ENCODE results near the gene WBP2.

WBP2 gene

DNA sequence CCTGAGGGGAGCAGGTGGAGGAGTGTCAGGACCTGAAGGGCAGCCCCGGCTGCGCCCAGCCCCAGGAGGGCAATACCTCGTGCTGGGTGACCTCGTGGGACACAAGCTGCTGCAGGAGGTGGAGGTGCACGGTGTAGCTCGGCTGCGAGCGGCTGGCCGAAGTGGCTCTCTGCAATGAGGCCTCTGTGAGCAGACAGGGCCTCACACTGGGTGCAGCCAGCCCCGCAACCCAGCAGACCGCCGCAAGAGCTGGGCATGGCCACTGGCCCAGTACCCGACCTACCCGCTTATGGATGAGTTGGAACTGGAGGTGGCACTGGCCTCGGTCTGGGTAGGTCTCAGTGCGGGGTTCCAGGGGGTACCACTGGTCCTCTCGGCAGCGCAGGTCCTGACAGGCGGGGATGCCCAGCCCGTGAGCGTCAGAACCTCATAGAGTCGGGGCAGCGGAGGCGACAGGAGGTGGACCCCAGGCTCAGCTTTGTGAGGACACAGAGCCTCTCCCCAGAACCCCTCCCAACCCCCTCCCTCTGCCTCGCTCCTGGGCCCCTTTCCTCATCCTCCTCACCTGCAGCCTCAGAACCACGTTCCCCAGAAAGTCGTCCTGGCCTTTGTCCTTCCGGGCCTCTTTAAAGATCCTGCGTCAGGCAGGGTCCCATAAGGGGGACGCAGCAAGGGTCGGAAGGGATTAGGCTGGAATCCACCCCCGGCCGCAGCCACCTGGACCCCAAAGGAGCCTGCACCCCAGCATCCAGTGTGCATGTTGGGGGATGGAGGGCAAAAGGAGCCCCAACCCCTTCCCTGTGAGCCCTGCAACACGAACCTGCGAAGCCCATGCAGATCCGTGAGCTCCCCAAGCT lies 15.0 kb downstream of the WBP2 start:
- no peak for FAIRE-seq
- DNase-seq (ENCODE audit: insufficient read length, low spot score): no peak
- no peak for TF ChIP-seq TAF1 (IDR thresholded peaks at IDR 0.05; ENCODE audit: low read depth, low read length)

DNA sequence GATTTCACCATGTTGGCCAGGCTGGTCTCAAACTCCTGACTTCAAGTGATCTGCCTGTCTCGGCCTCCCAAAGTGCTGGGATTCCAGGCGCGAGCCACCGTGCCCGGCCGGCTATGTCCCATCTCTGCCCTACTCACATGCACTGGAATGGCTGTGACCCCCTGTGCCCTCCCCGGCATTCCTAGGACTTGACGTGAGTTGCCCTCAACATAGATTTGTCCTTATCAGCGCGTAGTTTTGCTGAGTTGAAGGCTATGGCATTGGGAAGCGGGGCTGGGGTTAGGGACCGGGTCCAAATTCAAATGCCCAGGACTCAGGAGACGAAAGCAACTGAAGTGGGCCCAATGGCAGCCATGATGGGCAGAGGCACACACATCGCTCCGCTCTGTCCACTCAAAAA lies 16.7 kb downstream of the WBP2 start:
- DNase-seq (ENCODE audit: insufficient read length, low spot score) (no peak), FAIRE-seq (no peak)
- TF ChIP-seq POLR2A (IDR thresholded peaks at IDR 0.05; ENCODE audit: low read depth, low read length) (no peak), POU2F2 (IDR thresholded peaks at IDR 0.05; ENCODE audit: low read depth, low read length) (no peak), PAX5 (IDR thresholded peaks at IDR 0.05; ENCODE audit: insufficient read depth, low read length, severe bottlenecking) (no peak), SPI1 (IDR thresholded peaks at IDR 0.05; ENCODE audit: low read depth, low read length) (no peak), TAF1 (IDR thresholded peaks at IDR 0.05; ENCODE audit: low read depth, low read length) (no peak), POLR2AphosphoS5 (IDR thresholded peaks at IDR 0.05; ENCODE audit: low read depth, low read length) (no peak)

DNA sequence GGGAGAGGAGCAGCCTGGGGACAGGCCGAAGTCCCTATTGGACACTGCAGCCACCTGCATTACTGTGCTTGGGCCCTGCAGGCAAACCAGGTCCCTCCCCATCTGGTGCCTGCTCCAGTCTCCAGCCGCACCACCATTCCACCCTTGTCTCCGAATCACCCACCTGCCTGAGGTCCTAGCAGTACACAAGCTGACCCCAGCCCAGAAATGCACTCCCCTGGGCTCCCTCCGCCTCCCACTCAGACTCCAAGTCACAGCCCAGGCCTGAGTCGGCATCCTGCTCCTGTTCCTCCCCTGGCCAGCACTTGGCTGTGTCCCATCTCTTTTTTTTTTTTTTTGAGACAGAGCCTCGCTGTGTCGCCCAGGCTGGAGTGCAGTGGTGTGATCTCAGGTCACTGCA lies 17.2 kb downstream of the WBP2 start:
- DNase-seq (ENCODE audit: insufficient read length, low spot score): no peak
- TF ChIP-seq POU2F2 (IDR thresholded peaks at IDR 0.05; ENCODE audit: low read depth, low read length) (no peak), POLR2AphosphoS5 (IDR thresholded peaks at IDR 0.05; ENCODE audit: low read depth, low read length) (no peak), TAF1 (IDR thresholded peaks at IDR 0.05; ENCODE audit: low read depth, low read length) (no peak), POLR2A (IDR thresholded peaks at IDR 0.05; ENCODE audit: low read depth, low read length) (no peak), SPI1 (IDR thresholded peaks at IDR 0.05; ENCODE audit: low read depth, low read length) (no peak), PAX5 (IDR thresholded peaks at IDR 0.05; ENCODE audit: insufficient read depth, low read length, severe bottlenecking) (no peak)
- no peak for FAIRE-seq

DNA sequence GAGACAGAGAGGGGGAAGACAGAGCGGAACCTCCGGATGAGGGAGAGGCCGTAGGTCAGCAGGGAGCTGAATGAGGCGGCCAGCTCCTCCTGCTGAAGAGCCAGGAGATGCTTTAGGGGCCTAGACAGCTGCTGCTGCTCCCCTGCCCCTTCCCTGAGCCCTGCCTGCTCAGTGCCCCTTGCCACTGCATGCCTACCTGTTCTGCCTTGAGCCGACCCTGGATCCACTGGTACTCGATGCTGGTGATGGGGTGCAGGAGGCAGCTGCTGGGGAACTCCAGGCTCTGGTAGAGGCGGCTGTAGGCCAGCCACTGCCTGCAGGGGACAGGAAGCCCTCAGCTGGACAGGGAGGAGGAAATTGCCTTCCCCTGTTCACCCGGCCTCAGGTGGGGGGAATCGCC lies 18.5 kb downstream of the WBP2 start:
- FAIRE-seq (no peak), DNase-seq (ENCODE audit: insufficient read length, low spot score) (no peak)
- TF ChIP-seq PAX5 (IDR thresholded peaks at IDR 0.05; ENCODE audit: insufficient read depth, low read length, severe bottlenecking): no peak

DNA sequence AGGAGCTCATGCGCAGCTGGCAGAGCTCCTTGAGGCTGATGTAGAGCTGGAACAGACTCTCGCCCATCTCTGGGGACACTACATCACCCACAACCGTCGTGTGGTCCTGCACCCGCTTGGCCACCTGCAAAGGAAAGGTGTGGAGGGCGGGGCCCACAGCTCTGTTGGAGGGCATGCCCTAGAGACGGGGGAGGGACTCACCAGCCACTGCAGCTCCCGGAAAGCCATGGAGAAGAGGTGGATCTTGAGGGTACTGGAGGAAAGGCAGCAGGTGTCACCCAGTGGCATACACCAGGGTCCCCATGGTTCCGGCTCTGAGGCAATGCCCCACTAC lies 19.5 kb downstream of the WBP2 start:
- DNase-seq (ENCODE audit: insufficient read length, low spot score) (no peak), FAIRE-seq (no peak)
- TF ChIP-seq POLR2AphosphoS5 (IDR thresholded peaks at IDR 0.05; ENCODE audit: low read depth, low read length) (no peak), POLR2A (IDR thresholded peaks at IDR 0.05; ENCODE audit: low read depth, low read length) (no peak), SPI1 (IDR thresholded peaks at IDR 0.05; ENCODE audit: low read depth, low read length) (no peak), PAX5 (IDR thresholded peaks at IDR 0.05; ENCODE audit: insufficient read depth, low read length, severe bottlenecking) (no peak), TAF1 (IDR thresholded peaks at IDR 0.05; ENCODE audit: low read depth, low read length) (no peak), POU2F2 (IDR thresholded peaks at IDR 0.05; ENCODE audit: low read depth, low read length) (no peak)

DNA sequence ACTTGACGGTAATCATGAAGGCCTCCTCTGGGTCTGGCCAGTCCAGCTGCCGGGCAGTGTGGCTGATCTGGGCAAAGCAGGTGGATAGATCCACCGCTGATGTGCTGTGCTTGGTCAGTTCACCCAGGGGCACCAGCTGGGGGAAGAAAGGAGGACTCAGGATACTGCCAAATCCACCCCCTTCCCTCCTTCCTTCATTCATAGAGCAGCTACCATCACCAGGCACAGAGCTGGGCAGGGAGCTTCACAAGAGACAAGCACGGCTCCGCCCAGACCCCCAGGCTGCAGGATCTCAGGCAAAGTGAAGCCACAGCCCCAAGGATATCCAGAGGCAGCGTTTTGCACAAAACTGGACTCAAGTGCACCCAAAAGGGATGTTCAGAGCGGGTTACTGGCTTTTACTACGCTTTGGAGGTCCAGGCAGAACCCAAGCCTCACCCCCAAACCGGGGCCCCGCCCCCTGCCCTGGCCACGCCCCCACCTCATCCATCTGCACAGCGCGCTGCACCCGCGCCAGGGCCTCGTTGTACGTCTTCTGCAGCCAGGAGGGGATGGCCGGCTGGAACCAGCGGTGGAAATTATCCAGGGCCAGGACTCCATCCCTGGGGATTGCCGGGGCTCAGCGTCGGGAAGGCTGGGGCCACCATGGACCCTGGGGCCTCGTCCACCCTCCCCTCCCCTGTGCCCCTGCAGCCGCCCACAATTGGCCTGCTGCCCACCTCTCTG lies 20.0 kb downstream of the WBP2 start:
- no peak for TF ChIP-seq POU2F2 (IDR thresholded peaks at IDR 0.05; ENCODE audit: low read depth, low read length)
- TF ChIP-seq TAF1 (IDR thresholded peaks at IDR 0.05; ENCODE audit: low read depth, low read length): no peak
- TF ChIP-seq POLR2AphosphoS5 (IDR thresholded peaks at IDR 0.05; ENCODE audit: low read depth, low read length): no peak
- TF ChIP-seq PAX5 (IDR thresholded peaks at IDR 0.05; ENCODE audit: insufficient read depth, low read length, severe bottlenecking): no peak
- no peak for TF ChIP-seq POLR2A (IDR thresholded peaks at IDR 0.05; ENCODE audit: low read depth, low read length)
- no peak for DNase-seq (ENCODE audit: insufficient read length, low spot score)
- FAIRE-seq: no peak

DNA sequence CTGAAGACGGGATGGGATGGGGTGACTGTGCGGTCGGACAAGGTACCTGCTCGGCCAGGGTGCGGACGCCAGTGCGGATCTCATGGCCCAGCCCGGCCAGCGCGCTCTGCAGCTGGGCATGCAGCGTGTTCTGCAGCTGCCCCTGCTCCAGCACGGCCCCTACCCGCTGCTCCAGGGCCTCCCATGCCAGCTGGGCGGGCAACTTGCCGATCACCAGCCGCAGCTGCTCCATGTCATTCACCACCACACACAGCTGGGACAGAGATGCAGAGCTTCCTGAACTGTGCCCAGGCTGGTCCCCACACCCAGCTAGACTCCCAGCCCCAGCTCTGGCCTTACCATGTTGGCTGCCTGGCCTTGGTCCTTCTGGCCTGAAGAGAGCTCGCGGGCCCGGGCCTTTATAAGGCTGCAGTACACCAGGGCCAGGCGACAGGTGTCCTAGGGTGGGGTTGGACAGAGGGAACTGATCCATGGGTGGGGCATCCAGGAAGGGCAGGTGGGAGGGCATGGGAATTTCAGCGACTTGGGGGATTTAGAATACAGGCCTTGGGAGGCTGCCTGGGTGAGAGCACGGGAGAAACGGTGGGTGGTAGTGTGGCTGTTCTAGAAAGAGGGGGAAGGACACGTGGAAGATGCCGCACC lies 20.7 kb downstream of the WBP2 start:
- FAIRE-seq (no peak), DNase-seq (ENCODE audit: insufficient read length, low spot score) (no peak)
- TF ChIP-seq POU2F2 (IDR thresholded peaks at IDR 0.05; ENCODE audit: low read depth, low read length): no peak
- no peak for TF ChIP-seq POLR2AphosphoS5 (IDR thresholded peaks at IDR 0.05; ENCODE audit: low read depth, low read length)
- no peak for TF ChIP-seq SPI1 (IDR thresholded peaks at IDR 0.05; ENCODE audit: low read depth, low read length)
- no peak for TF ChIP-seq PAX5 (IDR thresholded peaks at IDR 0.05; ENCODE audit: insufficient read depth, low read length, severe bottlenecking)
- TF ChIP-seq POLR2A (IDR thresholded peaks at IDR 0.05; ENCODE audit: low read depth, low read length): no peak
- TF ChIP-seq TAF1 (IDR thresholded peaks at IDR 0.05; ENCODE audit: low read depth, low read length): no peak

DNA sequence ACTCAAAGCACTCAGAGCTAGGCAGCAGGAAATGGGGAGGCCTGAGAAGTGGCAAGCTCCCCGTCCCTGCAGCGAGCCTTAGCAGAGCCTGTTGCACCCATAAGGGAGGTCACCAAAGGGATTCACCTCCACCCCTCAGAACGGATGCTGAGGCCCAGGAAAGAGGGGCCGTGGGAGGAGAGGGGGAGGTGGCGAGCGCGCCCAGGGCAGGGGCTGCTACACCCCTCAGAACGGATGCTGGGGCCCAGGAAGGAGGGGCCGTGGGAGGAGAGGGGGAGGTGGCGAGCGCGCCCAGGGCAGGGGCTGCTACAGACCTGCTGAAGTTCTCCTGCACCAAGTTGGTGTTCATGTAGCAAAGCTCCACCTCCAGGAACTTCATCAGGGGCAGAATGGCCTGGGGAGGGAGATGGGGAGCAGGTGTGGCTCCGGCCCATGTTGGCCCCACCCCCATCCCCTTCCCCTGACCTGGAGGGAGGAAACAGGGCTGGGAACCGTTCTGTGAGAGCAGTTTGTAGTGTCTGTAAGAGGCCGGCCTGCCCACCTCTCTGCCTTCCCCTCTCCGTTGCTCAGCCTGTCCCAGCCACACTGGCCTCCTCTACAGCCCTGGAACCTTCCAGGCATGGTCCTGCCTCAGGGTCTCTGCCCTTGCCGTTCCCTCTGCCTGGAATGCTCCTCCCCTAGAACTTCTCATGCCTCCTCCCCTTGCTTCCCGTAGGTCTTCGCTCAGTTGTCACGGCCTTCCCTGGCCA lies 22.3 kb downstream of the WBP2 start:
- FAIRE-seq (peak; percentile 58), DNase-seq (ENCODE audit: insufficient read length, low spot score) (no peak)
- TF ChIP-seq POLR2A (IDR thresholded peaks at IDR 0.05; ENCODE audit: low read depth, low read length) (no peak), TAF1 (IDR thresholded peaks at IDR 0.05; ENCODE audit: low read depth, low read length) (no peak), POLR2AphosphoS5 (IDR thresholded peaks at IDR 0.05; ENCODE audit: low read depth, low read length) (no peak), POU2F2 (IDR thresholded peaks at IDR 0.05; ENCODE audit: low read depth, low read length) (no peak), SPI1 (IDR thresholded peaks at IDR 0.05; ENCODE audit: low read depth, low read length) (no peak), PAX5 (IDR thresholded peaks at IDR 0.05; ENCODE audit: insufficient read depth, low read length, severe bottlenecking) (no peak)

DNA sequence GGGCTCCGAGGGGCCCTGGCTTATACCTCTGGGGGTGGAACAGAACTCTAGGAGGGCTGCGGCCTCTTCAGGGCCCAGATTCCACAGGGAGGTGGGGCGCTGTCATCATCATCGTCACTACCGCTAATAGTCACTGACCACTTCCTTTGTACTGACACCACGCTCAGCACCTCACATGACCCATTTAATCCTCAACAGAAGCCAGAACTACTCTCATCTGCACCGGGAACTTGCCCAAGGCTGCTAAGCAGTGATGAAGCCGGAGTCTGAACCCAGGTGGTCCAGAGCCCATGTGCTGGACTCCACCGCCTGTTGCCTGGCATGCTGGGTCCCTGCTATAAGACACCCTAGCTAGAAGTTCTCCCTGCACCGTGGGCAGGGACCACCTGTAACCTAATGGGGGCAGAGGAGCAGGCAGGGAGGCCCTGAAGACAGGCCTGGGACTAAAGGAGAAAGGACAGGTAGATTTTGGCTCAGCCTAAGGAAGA lies 22.9 kb downstream of the WBP2 start:
- TF ChIP-seq POLR2AphosphoS5 (IDR thresholded peaks at IDR 0.05; ENCODE audit: low read depth, low read length): no peak
- TF ChIP-seq TAF1 (IDR thresholded peaks at IDR 0.05; ENCODE audit: low read depth, low read length): no peak
- no peak for TF ChIP-seq POLR2A (IDR thresholded peaks at IDR 0.05; ENCODE audit: low read depth, low read length)
- TF ChIP-seq POU2F2 (IDR thresholded peaks at IDR 0.05; ENCODE audit: low read depth, low read length): no peak
- TF ChIP-seq SPI1 (IDR thresholded peaks at IDR 0.05; ENCODE audit: low read depth, low read length): no peak
- no peak for TF ChIP-seq PAX5 (IDR thresholded peaks at IDR 0.05; ENCODE audit: insufficient read depth, low read length, severe bottlenecking)
- DNase-seq (ENCODE audit: insufficient read length, low spot score) (no peak), FAIRE-seq (no peak)

All from GM12891 (cell line).